H9 (cell line): ENCODE results near the gene DAD1. TPM values are rescaled to one million over a fixed set of nuclear protein-coding genes. Genes with fewer than 3 reads are reported as not detected.

Experiments
- DNase-seq: peaks from one replicate; pipeline ENCODE4 v3.0.0-alpha.2; 2017
- H2AFZ ChIP-seq: one replicate; pipeline ENCODE4 v1.6.1; 2013; ENCODE audit warnings: mild to moderate bottlenecking, low read length, control low read depth, moderate library complexity
- H2AK5ac ChIP-seq: 2 replicates; pipeline ENCODE4 v1.6.1; 2013; ENCODE audit warnings: low read length, control low read depth, mixed read lengths; ENCODE audit not compliant: insufficient read length
- H2BK120ac ChIP-seq: one replicate; pipeline ENCODE4 v1.6.1; 2013; ENCODE audit warnings: low read depth, mild to moderate bottlenecking, low read length, control low read depth, inconsistent platforms; ENCODE audit not compliant: poor library complexity, severe bottlenecking
- H2BK12ac ChIP-seq: 2 replicates; pipeline ENCODE4 v1.6.1; 2013; ENCODE audit warnings: low read length, control low read depth, mixed read lengths, low read depth; ENCODE audit not compliant: insufficient read length
- H2BK15ac ChIP-seq: 2 replicates; pipeline ENCODE4 v1.6.1; 2013; ENCODE audit warnings: low read depth, low read length, control low read depth
- H2BK20ac ChIP-seq: one replicate; pipeline ENCODE4 v1.6.1; 2013; ENCODE audit warnings: low read depth, mild to moderate bottlenecking, low read length, control low read depth, inconsistent platforms; ENCODE audit not compliant: poor library complexity, severe bottlenecking
- H2BK5ac ChIP-seq: 2 replicates; pipeline ENCODE4 v1.6.1; 2013; ENCODE audit warnings: low read length, control low read depth, mixed read lengths; ENCODE audit not compliant: insufficient read length
- H3K14ac ChIP-seq: 2 replicates; pipeline ENCODE4 v1.6.1; 2013; ENCODE audit warnings: low read length, control low read depth; ENCODE audit not compliant: insufficient read depth
- H3K18ac ChIP-seq: 2 replicates; pipeline ENCODE4 v1.6.1; 2013; ENCODE audit warnings: low read depth, mild to moderate bottlenecking, mixed read lengths, low read length, control low read depth; ENCODE audit not compliant: insufficient read length
- H3K23ac ChIP-seq: 2 replicates; pipeline ENCODE4 v1.6.1; 2013; ENCODE audit warnings: low read length, control low read depth, mixed read lengths, low read depth; ENCODE audit not compliant: insufficient read length
- H3K23me2 ChIP-seq: 2 replicates; pipeline ENCODE4 v1.6.1; 2013; ENCODE audit warnings: low read depth, mild to moderate bottlenecking, mixed read lengths, low read length, control low read depth; ENCODE audit not compliant: insufficient read length, poor library complexity, severe bottlenecking
- H3K27ac ChIP-seq: 2 replicates; pipeline ENCODE4 v1.5.1; 2013; ENCODE audit warnings: low read length, control low read depth, mixed read lengths, low read depth; ENCODE audit not compliant: insufficient read length
- H3K27me3 ChIP-seq: 2 replicates; pipeline ENCODE4 v1.6.1; 2013; ENCODE audit warnings: low read length, control low read depth, inconsistent platforms; ENCODE audit not compliant: insufficient read depth
- H3K4ac ChIP-seq: 2 replicates; pipeline ENCODE4 v1.6.1; 2013; ENCODE audit warnings: low read depth, mild to moderate bottlenecking, control low read depth, inconsistent platforms, low read length, moderate library complexity
- H3K4me1 ChIP-seq: 2 replicates; pipeline ENCODE4 v1.6.1; 2013; ENCODE audit warnings: low read length, control low read depth, inconsistent platforms; ENCODE audit not compliant: insufficient read depth
- H3K4me2 ChIP-seq: 2 replicates; pipeline ENCODE4 v1.6.1; 2013; ENCODE audit warnings: low read length, control low read depth, mixed read lengths; ENCODE audit not compliant: insufficient read length, insufficient read depth
- H3K56ac ChIP-seq: 2 replicates; pipeline ENCODE4 v1.6.1; 2013; ENCODE audit warnings: low read depth, mild to moderate bottlenecking, mixed read lengths, low read length, control low read depth; ENCODE audit not compliant: insufficient read length
- H3K79me1 ChIP-seq: 2 replicates; pipeline ENCODE4 v1.6.1; 2013; ENCODE audit warnings: low read depth, mild to moderate bottlenecking, moderate library complexity, low read length, control low read depth, inconsistent platforms; ENCODE audit not compliant: insufficient read depth, poor library complexity, severe bottlenecking
- H3K79me2 ChIP-seq: 2 replicates; pipeline ENCODE4 v1.6.1; 2013; ENCODE audit warnings: low read length, control low read depth, inconsistent platforms; ENCODE audit not compliant: insufficient read depth
- H3K9ac ChIP-seq: 2 replicates; pipeline ENCODE4 v1.6.1; 2013; ENCODE audit warnings: low read length, control low read depth, mixed read lengths; ENCODE audit not compliant: insufficient read length; ENCODE audit errors: extremely low read depth
- H3K9me3 ChIP-seq: one replicate; pipeline ENCODE4 v1.6.1; 2013; ENCODE audit warnings: low read depth, low read length, inconsistent platforms; ENCODE audit not compliant: control insufficient read depth
- H3T11ph ChIP-seq: one replicate; pipeline ENCODE4 v1.6.1; 2013; ENCODE audit warnings: mild to moderate bottlenecking, low read length, control low read depth, inconsistent platforms
- H4K20me1 ChIP-seq: one replicate; pipeline ENCODE4 v1.6.1; 2013; ENCODE audit not compliant: control insufficient read depth, insufficient read length, insufficient read depth
- H4K5ac ChIP-seq: 2 replicates; pipeline ENCODE4 v1.6.1; 2013; ENCODE audit warnings: low read depth, mild to moderate bottlenecking, mixed read lengths, low read length, control low read depth; ENCODE audit not compliant: insufficient read length
- H4K8ac ChIP-seq: replicated peaks from 2 replicates; pipeline ENCODE4 v1.6.1; 2013; ENCODE audit warnings: low read length, control low read depth, mixed read lengths, low read depth; ENCODE audit not compliant: insufficient read length
- H4K91ac ChIP-seq: 2 replicates; pipeline ENCODE4 v1.6.1; 2013; ENCODE audit warnings: low read depth, mild to moderate bottlenecking, moderate library complexity, mixed read lengths, low read length, control low read depth; ENCODE audit not compliant: insufficient read length
- H3K27ac Mint-ChIP-seq, 3 experiments: 2 replicates in 2 of 3; 3 replicates in 1 of 3; pipeline ENCODE4 v1.8.0; 2020 to 2021; ENCODE audit warnings: mixed read lengths in 3 of 3, mild to moderate bottlenecking in 1 of 3, moderate library complexity in 1 of 3
- H3K27me3 Mint-ChIP-seq: 2 replicates; pipeline ENCODE4 v1.8.0; 2021; ENCODE audit warnings: low read depth, mild to moderate bottlenecking, moderate library complexity, mixed read lengths
- H3K36me3 Mint-ChIP-seq, 3 experiments: 2 replicates in 2 of 3; 3 replicates in 1 of 3; pipeline ENCODE4 v1.8.0; 2020 to 2021; ENCODE audit warnings: low read depth in 3 of 3, mixed read lengths in 3 of 3; ENCODE audit not compliant: insufficient read depth in 1 of 3
- H3K4me1 Mint-ChIP-seq, 2 experiments: 2 replicates each; pipeline ENCODE4 v1.8.0; 2020; ENCODE audit warnings: mixed read lengths in 2 of 2
- H3K4me3 Mint-ChIP-seq, 2 experiments: 2 replicates in 1 of 2; 3 replicates in 1 of 2; pipeline ENCODE4 v1.8.0; 2020 to 2021; ENCODE audit warnings: mild to moderate bottlenecking in 2 of 2, mixed read lengths in 2 of 2, moderate library complexity in 1 of 2
- H3K9me3 Mint-ChIP-seq, 2 experiments: 2 replicates in 1 of 2; 3 replicates in 1 of 2; pipeline ENCODE4 v1.8.0; 2020; ENCODE audit warnings: mild to moderate bottlenecking in 2 of 2, mixed read lengths in 2 of 2, moderate library complexity in 1 of 2
- CTCF ChIP-seq: fragments of 200-600 bp; sonication (generic); conservative IDR thresholded peaks from 3 replicates; pipeline ENCODE4 v1.8.0; 2021; ENCODE audit warnings: antibody characterized with exemption, mild to moderate bottlenecking
- WGBS: extraction: QIAGEN DNeasy Blood & Tissue Kit; methylation state at CpG from one replicate; pipeline ENCODE4 v1.1.7; 2013; ENCODE audit warnings: missing lambda C conversion rate, low lambda C conversion rate, mixed read lengths; ENCODE audit not compliant: insufficient read length; ENCODE audit errors: extremely low coverage; 5-methylcytosine and 5-hydroxymethylcytosine counted together
- total RNA-seq: library from RNA; stranded (reverse); gene quantifications from 2 replicates; pipeline ENCODE4 v1.2.1, GENCODE V29; 2021

Gene DAD1
- total RNA-seq, 1 experiment from 2014 or later = 127 TPM

GRCh38 chr14:22537436-22538310 lies 51.4 kb downstream of the DAD1 start:
- H2BK15ac ChIP-seq = no peak overlapping the region
- no peaks in the 10 kb centered on the region for H3K36me3 Mint-ChIP-seq
- no peaks in the 10 kb centered on the region for H3K79me1 ChIP-seq
- H3K27ac ChIP-seq = no peak overlapping the region
- H3K56ac ChIP-seq = no peak overlapping the region
- no peak overlapping the region for H2BK12ac ChIP-seq
- WGBS = no CpG with 5 or more reads among the region's 8 CpGs
- no peaks in the 10 kb centered on the region for H3K9me3 ChIP-seq
- H3K9ac ChIP-seq = no peak overlapping the region
- no peak overlapping the region for H2AK5ac ChIP-seq
- H3K4ac ChIP-seq = no peak overlapping the region
- H3T11ph ChIP-seq = no peak overlapping the region
- H2BK20ac ChIP-seq = no peak overlapping the region
- no peak overlapping the region for H3K23ac ChIP-seq
- H3K79me2 ChIP-seq = no peaks in the 10 kb centered on the region
- H3K27me3 ChIP-seq = no peaks in the 10 kb centered on the region; the same call in 1 of the 2 replicates
- H4K5ac ChIP-seq = no peak overlapping the region
- no peak overlapping the region for H3K4me3 Mint-ChIP-seq
- H3K14ac ChIP-seq = no peak overlapping the region
- H2BK120ac ChIP-seq = no peak overlapping the region
- no peak overlapping the region for H4K8ac ChIP-seq
- no peaks in the 10 kb centered on the region for H3K4me1 ChIP-seq
- TF ChIP-seq CTCF = no peak
- no peak overlapping the region for H3K4me2 ChIP-seq
- no peak overlapping the region for H4K91ac ChIP-seq
- no peaks in the 10 kb centered on the region for H3K23me2 ChIP-seq
- 0 out of 5 replicates have a peak, but pooled peaks cover 0 to 2% of the 10 kb centered on the region in 2 experiments for H3K9me3 Mint-ChIP-seq
- H3K4me1 Mint-ChIP-seq = peaks cover 0 to 15% of the 10 kb centered on the region in 2 experiments; a peak in 3 of 4 replicates
- no peak overlapping the region; a peak in 1 of 7 replicates for H3K27ac Mint-ChIP-seq
- H3K27me3 Mint-ChIP-seq = no peaks in the 10 kb centered on the region
- no peak for DNase-seq
- no peak overlapping the region for H2AFZ ChIP-seq
- H3K18ac ChIP-seq = no peak overlapping the region
- H4K20me1 ChIP-seq = no peaks in the 10 kb centered on the region
- H2BK5ac ChIP-seq = no peak overlapping the region
